GM18867 (cell line): ENCODE results near the gene CADM1.

ENCODE experiments used
- ATAC-seq: cut with Tn5 transposase; IDR thresholded peaks from one replicate; pipeline ENCODE4 v1.9.1; 2021; ENCODE audit warnings: mild to moderate bottlenecking, moderate library complexity; ENCODE audit not compliant: unreplicated experiment

The CADM1 gene

GRCh38 chr11:115363426-115363825, 140.8 kb downstream of the CADM1 start:
- ATAC-seq, result no peak

- no peak for ATAC-seq
Measured at GRCh38 chr11:115362997-115363396, 141.2 kb downstream of the CADM1 start.

- no peak for ATAC-seq
Measured at GRCh38 chr11:115361025-115361424, 143.2 kb downstream of the CADM1 start.

- no peak for ATAC-seq
Measured at GRCh38 chr11:115360186-115360824, 143.9 kb downstream of the CADM1 start.

GRCh38 chr11:115357066-115357465, 147.1 kb downstream of the CADM1 start:
- ATAC-seq, result no peak

- no peak for ATAC-seq
Measured at GRCh38 chr11:115352805-115353485, 151.3 kb downstream of the CADM1 start.

- no peak for ATAC-seq
Measured at GRCh38 chr11:115349335-115350017, 154.7 kb downstream of the CADM1 start.

GRCh38 chr11:115348416-115348815, 155.8 kb downstream of the CADM1 start:
- ATAC-seq, result no peak

- no peak for ATAC-seq
Measured at GRCh38 chr11:115347106-115347505, 157.1 kb downstream of the CADM1 start.

GRCh38 chr11:115345840-115346239, 158.4 kb downstream of the CADM1 start:
- no peak for ATAC-seq

GRCh38 chr11:115345361-115345760, 158.9 kb downstream of the CADM1 start:
- ATAC-seq, result no peak

- ATAC-seq, result no peak
Measured at GRCh38 chr11:115344846-115345245, 159.4 kb downstream of the CADM1 start.

- no peak for ATAC-seq
Measured at GRCh38 chr11:115342142-115342541, 162.1 kb downstream of the CADM1 start.

GRCh38 chr11:115340874-115341273, 163.3 kb downstream of the CADM1 start:
- ATAC-seq, result no peak

- no peak for ATAC-seq
Measured at GRCh38 chr11:115338476-115338875, 165.7 kb downstream of the CADM1 start.

- no peak for ATAC-seq
Measured at GRCh38 chr11:115334932-115335788, 169.1 kb downstream of the CADM1 start.

- ATAC-seq, result no peak
Measured at GRCh38 chr11:115333949-115334348, 170.3 kb downstream of the CADM1 start.

GRCh38 chr11:115333121-115333520, 171.1 kb downstream of the CADM1 start:
- no peak for ATAC-seq

GRCh38 chr11:115330684-115331482, 173.3 kb downstream of the CADM1 start:
- ATAC-seq, result no peak

GRCh38 chr11:115326526-115326925, 177.7 kb downstream of the CADM1 start:
- ATAC-seq, result no peak
